Activated CD4-positive, CD25-positive, alpha-beta regulatory T cell (primary cell): ENCODE measurements around the gene KLHL26.
"Not testable (repeated sequence)": the region's sequence is repeated elsewhere in the genome, so short reads cannot be mapped to it uniquely, and the experiment has no call there.

Experiments used
- DNase-seq, 4 experiments: peaks; one replicate each; lab custom pipeline; 2025; lab: John Stamatoyannopoulos, UW

The KLHL26 gene, protein sequence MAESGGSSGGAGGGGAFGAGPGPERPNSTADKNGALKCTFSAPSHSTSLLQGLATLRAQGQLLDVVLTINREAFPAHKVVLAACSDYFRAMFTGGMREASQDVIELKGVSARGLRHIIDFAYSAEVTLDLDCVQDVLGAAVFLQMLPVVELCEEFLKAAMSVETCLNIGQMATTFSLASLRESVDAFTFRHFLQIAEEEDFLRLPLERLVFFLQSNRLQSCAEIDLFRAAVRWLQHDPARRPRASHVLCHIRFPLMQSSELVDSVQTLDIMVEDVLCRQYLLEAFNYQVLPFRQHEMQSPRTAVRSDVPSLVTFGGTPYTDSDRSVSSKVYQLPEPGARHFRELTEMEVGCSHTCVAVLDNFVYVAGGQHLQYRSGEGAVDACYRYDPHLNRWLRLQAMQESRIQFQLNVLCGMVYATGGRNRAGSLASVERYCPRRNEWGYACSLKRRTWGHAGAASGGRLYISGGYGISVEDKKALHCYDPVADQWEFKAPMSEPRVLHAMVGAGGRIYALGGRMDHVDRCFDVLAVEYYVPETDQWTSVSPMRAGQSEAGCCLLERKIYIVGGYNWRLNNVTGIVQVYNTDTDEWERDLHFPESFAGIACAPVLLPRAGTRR

DNA sequence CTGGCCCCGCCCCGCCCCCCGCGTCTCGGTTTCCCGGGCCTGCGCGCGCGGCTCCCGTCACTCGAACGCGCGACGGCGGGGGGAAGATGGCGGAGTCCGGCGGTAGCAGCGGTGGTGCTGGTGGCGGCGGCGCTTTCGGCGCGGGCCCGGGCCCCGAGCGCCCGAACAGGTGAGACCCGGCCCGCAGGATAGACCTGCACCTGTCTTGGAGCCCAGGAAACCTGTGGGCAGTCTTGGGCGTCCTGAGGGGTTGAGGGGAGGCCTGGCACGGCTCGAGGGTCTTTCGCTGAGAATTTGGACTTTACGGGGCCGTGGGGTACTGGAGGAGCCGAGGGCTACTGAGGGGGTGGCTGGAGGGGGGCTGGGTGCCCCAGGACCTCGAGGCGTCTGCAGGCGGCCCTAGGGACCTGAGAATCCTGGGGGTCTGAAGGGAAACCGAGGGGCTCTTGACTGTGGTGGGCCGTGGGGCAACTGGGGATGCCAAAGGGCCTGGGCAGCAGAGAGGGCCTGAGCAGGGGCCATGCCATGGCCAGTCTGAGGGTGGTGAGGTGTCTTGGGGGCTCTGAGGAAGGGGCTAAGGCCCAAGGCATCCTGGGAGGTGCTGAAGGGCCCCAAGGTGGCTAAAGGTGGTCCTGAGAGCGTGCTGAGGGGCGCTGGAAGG is at the start of gene KLHL26:
Gene KLHL26 (plus strand): TSS at position 60 of the 661 bp plus-strand sequence. CDS start 27 bp downstream, at position 87.
- DNase-seq: no peak

DNA sequence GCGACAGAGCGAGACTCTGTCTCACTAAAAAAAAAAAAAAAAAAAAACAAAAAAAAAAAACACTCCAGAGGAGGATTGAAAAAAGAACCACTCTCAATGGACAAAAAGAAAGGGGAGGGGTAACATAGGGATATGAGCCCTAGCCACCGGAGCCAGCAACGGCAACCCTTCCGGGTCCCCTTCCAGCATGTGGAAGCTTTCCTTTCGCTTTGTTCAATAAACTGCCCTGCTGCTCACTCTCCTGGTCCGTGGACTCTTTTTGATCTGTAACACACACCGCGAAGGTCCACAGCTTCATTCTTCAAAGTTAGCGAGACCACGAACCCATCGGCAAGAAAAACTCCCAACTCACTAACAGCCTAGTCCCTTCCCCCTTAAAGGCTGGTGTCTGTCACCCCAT is 49.3 kb upstream of the KLHL26 start:
- DNase-seq: no peak

DNA sequence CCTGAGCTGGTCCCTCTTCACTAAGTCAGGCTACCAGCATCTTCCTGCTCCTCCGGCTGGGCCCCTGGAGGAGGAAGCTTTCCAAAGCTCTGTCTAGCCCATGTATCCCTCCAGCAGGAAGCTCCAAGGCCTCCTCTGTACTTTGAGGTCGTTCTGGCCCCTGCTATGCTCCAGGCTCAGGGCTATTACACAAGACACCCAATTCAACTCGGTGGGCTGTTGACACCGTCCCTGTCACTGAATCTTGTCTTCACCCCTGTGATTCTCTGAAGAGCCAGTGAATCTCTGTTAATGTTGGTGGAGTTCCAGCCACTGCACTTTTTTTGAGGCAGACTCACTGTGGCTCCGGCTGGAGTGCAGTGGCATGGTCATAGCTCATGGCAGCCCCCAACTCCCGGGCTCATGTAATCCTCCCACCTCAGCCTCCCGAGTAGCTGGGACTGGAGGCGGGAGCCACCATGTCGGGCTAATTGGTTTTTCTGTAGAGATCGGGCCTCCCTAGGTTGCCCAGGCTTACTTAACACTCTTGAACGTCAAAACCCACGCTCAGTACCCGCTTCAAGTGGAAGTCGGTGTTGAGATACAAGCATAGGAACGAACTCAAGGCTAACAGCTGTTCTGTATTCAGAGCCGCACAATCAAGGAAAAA is 48.7 kb upstream of the KLHL26 start:
- no peak for DNase-seq

DNA sequence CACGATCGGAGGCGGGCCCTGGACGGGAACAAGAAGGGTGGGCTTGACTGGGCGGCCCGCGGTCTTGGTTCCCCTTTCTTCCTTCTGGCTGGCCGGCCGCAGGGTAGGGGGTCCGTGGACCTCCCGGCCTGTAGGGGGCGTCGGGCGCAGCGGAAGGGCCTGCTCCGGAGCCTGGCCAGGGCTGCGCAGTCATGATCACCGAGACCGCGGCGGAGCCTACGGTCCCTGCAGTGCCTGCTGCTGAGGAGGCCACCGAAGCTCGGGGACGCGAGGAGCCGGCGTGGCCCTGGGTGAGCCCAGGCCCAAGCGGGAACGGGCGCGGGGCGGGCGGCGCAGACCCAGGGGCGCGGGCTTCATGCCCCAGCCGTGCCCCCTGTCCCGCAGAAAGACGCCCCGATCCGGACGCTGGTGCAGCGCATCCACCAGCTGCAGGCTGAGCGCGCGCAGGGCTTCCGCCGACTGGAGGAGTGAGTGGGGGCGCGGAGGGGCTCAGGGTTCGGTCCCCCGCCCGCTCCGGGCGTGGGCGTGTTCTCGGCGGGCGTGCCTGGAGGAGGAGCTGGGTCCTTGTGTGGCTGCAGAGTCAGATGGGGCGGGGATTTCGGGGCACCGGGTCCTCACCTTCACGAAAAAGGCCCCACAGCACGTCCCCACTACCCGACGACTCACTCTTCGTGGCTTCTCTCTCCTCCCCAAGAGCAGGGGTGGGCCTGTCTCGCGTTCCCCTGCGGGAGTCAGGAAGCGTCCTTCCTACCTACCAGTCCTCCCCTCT is 48.0 kb upstream of the KLHL26 start, which contains the start of gene REX1BD:
Gene REX1BD (plus strand): TSS at position 188 of the 769 bp plus-strand sequence. CDS start 4 bp downstream, at position 192.
- DNase-seq: peak; percentile 75 to 81 (median 78)

DNA sequence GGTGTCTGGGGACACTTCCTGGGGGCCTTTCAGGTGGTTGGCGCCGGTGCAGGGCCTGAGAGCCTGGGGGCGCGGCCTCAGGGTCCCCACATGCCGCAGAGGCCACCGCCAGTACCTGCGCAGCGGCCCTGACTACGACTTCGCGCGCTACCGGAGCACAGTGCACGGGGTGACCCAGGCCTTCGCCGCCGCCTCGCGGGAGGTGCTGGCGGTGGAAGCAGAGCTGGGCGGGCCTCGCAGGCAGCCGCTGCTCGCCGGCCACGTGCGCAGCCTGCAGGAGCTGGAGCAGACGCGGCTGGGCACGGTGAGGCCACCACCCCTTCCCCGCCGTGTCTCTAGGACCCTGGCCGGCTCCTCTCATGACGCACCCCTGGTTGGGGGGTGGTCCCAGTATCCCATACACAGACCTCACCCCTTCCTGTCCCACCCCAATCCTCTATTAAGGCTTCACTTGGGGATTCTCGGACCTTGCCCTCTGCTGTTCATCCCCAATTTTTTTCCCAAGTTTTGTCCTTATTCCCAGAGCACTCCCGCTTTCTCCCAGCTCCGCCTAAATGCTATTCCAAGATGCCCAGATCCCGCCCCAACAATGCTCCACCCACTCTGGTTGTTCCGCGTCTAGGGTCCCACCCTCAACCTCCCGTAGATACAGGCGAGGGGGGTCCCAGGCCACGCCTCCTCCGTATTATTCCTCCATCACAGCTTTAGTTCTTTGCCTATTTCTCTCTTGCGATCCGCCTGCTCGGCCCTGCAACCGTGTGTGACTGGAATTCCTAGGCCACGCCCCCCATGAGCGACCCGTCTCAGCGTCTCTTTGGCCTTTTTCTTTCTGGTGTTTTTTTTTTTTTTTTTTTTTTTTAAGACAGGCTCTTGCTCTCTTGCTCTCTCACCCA is 47.2 kb upstream of the KLHL26 start:
- DNase-seq: peak; percentile 46 to 60 (median 52)

DNA sequence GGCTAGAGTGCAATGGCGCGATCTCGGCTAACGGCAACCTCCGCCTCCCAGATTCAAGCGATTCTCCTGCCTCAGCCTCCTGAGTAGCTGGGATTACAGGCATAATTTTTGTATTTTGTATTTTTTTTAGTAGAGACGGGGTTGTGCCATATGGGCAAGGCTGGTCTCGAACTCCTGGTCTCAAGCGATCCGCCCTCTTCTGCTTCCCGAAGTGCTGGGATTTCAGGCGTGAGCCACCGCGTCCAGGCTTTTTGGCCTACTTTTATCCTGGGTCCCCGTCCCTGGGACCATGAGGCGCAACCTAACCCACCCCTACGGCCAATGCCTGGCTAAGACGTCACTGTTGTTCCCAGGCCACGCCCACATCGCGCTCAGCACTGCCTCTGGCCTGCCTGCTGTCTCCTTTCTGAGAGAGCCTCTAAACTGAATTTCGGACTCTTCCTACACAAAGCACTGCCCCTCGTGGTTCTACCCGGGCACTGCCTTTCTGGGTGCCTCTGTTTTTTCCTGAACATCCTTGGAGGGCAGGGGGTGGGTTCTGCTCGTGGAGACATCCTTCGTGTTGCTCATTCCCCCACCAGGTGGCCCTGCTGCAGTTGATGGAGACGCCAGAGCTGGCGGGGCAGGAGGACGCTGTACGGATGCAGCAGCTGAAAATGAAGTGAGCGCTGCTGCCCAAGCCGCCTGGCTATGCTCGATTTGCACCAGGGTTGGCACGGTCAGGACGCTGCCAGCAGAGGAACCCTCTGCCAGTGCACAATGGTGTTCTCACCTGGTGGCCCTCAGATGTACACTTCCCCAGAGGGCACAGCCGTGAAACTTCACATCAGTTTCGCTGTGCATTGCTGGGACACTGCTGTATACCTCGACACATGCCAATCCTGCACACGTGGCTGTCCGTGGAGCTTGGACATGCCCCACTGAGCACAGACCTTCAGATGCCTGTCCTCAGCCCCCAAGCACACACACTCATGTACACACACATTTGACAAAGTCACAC is 46.3 kb upstream of the KLHL26 start:
- no peak for DNase-seq

DNA sequence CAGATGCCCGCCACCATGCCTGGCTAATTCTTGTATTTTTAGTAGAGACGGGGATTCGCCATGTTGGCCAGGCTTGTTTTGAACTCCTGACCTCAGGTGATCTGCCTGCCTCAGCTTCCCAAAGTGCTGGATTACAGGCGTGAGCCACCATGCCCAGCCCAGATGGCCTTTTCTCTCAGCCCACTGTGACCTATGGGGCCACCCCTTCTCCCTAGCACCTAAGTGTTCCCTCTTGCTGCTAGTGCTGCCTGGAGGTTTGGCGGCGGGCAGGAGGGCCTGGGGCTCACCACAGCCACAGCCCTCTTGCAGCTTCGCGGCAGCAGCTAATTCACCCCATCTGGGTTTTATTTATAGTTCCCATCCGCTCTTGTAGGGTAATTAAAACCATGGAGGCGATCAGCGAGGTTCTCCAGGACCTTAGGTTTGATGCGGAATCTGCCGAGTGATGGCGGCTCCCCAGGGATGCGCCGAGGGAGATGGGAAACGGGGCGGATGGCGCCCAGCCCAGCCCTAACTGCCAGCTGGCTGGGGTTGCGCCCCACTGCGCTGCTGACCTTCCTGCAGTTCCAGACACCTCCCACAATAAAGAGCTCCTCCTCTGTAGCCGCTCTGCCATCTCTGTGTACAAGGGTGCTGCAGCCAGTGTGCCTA is 45.0 kb upstream of the KLHL26 start:
- no peak for DNase-seq

DNA sequence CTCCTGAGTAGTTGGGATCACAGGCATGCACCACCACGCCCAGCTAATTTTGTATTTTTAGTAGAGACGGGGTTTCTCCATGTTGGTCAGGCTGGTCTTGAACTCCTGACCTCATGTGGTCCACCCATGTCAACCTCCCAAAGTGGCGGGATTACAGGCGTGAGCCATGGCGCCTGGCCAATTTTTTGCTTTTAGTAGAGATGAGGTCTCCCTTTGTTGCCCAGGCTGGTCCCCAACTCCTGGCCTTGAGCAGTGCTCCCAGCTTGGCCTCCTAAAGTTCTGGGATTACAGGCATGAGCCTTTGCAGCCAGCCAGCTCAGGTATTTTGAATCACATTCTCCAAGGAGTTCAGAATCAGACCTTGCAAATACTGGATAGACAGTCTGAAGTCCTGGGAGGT is 44.1 kb upstream of the KLHL26 start:
- not testable (repeated sequence) for DNase-seq

DNA sequence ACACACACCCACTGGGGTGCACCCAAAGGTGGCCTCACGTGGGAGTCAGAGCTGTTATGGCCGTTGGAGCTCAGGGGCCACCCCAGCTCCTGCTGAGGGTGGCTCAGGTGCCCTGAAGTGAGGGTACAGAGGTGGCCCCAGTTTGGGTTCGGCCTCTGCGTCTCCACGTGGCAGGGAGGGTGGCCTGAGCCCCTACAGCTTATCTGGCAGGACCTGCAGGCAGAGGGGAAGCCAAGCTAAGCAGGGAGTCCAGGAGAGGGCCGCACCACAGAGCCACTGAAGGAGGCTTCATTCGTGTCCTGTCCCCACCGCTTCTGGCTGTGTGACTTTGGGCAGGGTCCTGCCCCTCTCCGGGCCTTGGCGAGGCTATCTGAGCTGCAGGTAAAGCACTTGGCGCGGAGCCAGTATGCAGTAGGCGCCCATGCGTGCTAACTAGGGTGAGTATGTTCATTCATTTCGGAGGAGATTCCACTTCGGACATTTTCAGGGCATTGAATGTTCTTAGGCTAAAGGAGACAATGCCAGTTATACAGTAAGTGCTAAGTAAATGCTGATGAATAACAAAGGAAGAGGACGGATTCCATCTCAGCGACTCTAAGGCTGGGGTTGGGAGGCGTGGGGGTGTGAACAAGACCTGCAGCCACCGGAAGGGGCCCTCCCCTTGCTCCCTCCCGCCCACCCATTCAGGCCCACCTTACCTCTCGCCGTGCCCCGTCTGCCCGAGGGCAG is 43.3 kb upstream of the KLHL26 start:
- DNase-seq: no peak

DNA sequence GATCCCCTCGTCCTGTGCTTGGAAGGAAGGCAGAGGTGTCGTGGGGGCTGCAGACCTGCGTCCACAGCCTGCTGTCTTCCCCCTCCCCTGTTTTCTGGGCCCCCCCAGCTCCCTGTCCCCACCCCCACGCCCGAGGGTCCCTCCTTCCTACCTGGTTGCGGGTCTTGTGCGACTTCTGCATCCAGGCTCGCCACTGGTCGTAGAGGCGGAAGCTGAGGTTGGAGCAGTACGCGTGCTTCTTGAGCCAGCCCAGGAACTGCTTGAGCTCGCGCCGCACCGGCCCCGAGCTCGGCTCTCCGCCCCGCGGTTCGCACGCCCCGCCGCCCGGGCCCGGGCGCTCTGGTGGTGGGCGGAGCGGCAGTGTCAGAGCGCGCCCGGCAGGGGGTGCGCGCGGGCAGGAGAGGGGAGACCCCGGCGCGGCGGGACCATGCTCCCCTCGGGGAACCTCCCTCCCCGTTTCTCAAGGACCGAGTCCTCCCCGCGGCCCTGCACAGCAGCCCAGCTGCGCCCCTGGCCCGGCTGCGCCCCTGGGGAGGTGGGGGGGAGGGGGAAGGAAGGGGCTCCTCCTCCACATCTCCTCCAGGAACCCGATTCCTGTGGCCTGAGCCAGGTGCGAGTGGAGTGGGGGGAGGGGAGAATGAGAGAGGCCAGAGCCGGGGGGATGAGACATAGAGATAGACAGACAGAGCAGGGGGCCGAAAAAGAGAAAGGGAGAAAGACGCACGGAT is 42.6 kb upstream of the KLHL26 start:
- DNase-seq: peak; percentile 55 to 62 (median 56)

DNA sequence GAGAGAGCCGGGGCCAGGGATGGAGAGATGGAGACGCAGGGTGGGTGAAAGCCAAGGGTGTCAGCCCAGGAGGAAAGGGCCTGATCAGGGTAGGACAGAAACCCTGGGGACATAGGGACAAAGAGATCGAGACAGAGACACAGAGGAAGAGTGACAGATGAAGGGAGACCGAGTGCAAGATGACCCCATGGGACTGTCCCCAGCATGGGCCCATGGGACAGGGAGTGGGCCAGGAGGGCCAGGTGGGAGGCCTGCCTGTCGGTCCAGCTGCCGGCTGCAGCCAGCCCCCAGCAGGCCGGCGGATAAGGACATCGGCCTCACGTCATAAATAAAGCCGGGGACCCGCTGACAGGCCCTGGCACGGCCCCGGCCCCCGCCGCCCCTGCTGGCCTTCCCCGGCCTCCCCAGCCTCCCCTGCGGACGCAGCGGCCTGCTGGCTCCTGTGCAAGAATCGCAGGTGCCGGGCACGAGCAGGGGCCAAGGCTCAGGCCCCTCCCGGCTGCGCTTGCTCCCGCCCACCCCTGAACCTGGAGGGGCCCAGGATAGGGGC is 41.9 kb upstream of the KLHL26 start:
- DNase-seq: no peak

DNA sequence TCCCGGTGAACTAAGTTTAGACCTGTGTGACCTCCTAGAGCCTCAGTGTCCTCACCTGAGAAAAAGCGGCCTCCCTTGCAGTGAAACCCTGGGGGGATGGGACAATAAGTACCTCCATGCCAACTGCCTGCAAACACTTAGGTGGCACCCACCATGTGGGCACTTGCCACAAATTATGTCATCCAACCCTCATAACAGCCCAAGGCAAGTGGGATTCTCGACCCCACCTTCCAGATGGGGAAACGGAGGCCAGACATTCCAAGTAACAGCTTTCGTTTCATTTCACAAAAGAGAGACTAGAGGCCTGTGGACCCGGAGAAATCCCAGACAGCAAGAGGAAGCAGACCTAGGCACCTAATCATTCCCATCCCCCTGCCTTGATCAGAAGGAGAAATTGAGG is 41.4 kb upstream of the KLHL26 start:
- DNase-seq: no peak

DNA sequence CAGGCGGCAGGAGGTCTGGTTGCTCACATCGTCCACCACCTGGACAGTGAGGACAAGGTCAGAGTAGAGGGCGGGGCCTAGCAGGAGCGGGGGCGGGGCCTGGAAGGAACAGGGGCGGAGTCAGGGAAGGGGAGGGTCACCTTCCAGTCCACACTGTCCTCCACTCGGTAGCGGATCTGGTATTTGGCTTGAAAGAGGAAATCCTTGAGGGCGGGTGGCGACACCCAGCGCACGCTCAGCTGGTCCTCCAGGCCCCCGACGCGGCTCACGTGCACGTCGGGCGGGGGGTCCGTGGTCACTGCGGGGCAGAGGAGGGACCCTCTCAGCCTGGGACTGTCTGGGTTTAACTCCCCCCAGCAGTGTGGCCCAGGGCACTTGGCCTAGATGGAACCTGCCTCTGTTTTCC is 40.1 kb upstream of the KLHL26 start:
- no peak for DNase-seq

DNA sequence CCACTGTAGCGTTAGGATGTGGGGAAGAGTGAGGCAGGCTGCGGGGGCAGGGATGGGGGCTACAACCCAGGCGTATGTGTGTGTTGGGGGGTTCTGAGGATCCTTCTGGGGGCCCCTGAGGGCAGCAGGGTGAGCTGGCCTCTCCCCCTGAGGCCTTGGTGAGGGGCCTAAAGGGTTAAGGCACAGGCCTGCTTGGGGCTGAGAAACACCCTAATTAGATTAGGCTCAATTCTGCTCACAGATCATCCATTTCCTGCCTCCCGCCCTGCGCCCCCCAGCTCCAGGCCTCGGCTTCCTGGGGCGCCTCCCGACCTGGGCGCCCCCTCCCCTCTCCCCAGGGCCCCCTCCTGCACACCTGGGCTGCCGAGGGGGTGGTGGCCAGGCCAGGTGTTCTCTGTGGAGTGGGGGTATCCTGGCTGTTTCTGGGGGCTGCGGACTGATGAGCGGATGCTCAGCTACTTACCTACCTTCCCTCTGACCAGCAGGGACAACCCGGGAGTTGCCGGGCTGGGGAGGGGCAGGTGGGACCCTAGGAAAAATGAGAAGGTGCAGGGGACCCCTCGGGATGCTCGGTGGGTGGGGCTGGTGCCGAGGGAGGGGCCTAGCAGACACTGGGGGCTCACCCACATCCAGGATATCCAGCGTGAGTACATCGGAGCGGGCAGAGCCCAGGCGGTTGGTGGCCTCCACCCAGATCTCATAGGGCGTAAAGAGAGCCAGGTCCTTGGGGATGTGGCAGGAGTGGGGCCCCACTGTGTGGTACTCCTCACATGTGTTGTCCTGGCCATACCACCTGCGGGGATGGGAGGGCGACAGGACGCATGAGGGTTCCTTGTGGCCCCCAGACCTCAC is 38.8 kb upstream of the KLHL26 start:
- no peak for DNase-seq

DNA sequence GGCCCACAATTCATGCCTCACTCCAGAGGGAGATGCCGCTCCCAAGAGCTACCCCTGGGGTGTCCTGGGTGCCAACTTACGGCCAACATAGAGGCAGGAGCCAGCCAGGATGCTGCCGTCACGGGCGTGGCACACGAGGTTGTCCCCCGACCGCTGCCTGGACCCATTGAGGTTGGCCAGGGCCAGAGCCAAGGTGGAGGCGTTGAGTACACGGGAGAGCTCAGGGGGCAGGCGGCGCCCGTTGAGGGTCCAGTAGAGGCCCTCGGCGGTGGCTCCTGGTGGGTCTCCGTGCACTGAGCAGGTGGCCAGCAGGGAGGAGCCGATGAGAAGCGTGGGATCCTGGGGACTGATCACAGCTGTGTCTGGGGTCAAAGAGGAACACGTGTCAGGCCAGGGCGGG is 37.3 kb upstream of the KLHL26 start:
- no peak for DNase-seq
